GM18505 (cell line): ENCODE data around the gene HOXC9.

Experiments used
- ATAC-seq: cut with Tn5 transposase; IDR thresholded peaks from one replicate; pipeline ENCODE4 v1.9.1; 2021; ENCODE audit not compliant: unreplicated experiment
- POLR2A ChIP-seq: IDR thresholded peaks from 4 replicates; pipeline ENCODE4 v1.6.1; 2011; ENCODE audit warnings: borderline replicate concordance; ENCODE audit not compliant: insufficient read depth, insufficient read length; ENCODE audit errors: extremely low read depth

Gene HOXC9

GRCh38 chr12:54011665-54012532 lies 11.9 kb downstream of the HOXC9 start:
- no peak for TF ChIP-seq POLR2A
- no peak for ATAC-seq

DNA sequence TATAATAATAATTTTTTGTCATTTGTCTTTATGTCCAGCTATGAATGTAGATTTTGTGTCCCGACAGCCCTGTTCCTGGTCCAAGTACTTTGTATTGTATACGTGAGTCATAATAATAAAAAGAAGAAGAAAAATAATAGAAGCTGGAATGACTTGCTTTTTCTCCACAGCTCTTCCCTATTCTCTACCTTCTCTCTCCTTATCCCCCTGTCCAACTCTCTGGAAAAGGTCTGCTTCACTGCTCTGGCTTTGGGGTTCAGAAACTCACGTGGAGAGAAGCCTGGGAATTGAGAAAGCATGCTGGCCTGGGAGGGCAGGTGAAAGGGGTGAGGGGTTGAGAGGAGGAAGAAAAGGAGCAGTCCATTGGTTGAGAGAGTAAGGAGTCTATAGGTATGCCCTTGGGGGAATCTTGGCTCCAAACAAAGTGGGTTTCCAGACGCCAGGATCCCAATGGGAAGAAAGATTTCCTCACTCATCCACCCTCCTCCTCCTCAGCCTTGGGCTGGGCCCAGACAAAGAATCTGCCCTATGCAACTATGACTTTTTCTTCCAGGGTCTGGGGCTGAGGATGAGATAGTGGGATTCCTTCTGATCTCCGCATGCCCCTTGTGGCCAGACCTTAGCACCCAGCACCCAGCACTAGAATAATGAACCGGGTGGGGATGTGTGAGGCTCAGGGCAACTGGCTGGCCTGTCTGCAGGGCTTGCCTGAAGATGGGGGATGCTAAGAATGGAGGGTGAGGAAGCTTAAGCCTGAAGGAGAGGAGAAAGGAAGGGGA lies 12.9 kb downstream of the HOXC9 start:
- no peak for ATAC-seq
- TF ChIP-seq POLR2A, result no peak

GRCh38 chr12:54014377-54015017 lies 14.5 kb downstream of the HOXC9 start:
- no peak for TF ChIP-seq POLR2A
- no peak for ATAC-seq

DNA sequence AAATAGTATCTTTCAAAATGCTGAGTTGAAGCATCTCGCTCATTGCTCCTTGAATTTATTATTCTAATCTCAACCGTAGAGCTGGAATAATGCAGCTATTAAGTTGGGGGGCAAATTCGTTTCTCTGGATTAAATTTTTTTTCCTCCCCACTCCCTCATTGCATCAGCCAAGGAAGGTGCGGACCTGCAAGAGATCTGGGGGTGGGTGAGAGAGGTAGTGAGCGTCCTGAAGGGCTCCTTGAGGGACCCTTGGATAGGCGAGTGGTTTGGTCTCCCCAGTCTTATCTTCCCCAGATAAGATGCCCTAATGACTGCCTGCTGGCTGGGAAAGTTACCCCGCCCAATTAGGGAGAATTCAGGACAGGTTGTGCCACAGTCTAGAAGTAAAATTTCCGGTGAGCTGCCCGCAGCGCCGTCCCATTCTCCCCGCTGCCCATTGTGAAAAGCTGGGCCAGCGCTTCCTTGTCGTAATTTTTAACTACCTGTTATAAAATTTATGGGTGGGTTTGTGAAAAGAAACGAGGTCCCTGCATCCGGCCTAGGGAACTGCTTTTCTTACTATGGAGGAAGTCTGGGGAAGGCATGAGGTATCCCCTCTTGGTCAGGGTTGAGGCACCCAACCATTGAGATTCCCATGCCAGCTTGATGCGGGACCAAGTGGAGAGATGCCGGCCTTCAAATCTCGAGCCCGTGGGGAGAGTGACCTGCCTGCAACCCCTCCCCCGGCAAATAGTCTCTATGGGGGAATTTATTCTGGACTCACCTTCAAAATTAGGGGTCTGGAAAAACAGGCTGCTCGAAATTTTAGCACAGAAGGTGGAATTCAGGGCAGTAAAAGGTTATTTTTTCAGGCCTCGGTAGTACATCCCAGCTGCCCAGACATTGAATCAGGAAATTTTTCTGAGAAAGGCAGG lies 15.3 kb downstream of the HOXC9 start:
- no peak for TF ChIP-seq POLR2A
- no peak for ATAC-seq

GRCh38 chr12:54016051-54016450 lies 16.1 kb downstream of the HOXC9 start:
- TF ChIP-seq POLR2A, result no peak
- no peak for ATAC-seq

DNA sequence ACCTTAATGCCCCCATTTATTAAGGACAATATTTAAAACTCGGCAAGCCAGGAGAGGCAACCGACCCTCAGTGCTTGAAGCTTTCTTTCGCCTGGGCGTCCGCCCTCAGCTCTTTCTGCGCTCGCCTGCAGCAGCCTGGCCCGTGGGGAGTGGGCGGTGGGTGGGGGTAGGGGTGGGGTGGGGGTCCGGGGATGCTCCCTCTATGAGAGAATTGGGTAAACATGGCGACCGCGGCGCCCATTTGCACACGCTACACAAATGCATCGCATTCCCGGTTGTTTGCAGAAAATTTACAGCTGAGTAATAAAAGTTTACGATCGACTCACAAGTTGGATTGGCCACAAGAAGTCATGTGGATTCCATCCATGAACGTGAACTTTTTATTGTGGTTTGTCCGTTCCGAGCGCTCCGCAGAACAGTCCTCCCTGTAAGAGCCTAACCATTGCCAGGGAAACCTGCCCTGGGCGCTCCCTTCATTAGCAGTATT lies 16.6 kb downstream of the HOXC9 start:
- ATAC-seq, result no peak
- no peak for TF ChIP-seq POLR2A

- no peak for TF ChIP-seq POLR2A
- peak; percentile 16 for ATAC-seq
Measured at GRCh38 chr12:54017027-54017788, 17.2 kb downstream of the HOXC9 start.

DNA sequence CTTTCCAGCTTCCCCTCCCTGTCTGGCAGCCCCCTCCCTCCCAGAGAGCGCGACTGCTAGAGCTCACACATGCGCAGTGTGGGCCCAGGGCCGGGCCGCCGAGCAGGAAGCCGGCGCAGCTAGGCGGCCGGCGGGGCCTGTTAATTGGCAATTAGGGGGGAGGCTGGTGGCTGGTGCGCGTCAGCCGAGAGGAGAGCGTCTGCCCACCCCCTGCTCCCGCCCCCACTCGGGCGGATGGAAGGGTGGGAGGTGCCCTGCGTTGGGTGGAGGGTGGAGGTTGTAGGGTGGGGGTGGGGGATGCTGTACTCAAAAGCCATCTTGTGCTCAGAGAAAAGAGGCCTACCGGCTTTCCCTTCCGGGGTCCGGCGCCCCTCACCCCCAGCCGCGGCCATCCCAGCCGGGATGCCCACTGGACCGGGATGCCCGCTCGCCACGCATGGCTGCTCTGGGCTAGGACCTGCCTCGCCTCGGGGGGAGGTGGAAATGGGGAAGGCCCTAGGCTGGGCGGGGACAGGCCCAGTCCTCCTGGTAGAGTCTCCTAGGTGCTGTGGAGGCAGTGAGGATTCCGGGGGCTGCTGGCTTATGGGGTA lies 18.0 kb downstream of the HOXC9 start:
- peak; percentile 83 for ATAC-seq
- TF ChIP-seq POLR2A, result peak; percentile 73

DNA sequence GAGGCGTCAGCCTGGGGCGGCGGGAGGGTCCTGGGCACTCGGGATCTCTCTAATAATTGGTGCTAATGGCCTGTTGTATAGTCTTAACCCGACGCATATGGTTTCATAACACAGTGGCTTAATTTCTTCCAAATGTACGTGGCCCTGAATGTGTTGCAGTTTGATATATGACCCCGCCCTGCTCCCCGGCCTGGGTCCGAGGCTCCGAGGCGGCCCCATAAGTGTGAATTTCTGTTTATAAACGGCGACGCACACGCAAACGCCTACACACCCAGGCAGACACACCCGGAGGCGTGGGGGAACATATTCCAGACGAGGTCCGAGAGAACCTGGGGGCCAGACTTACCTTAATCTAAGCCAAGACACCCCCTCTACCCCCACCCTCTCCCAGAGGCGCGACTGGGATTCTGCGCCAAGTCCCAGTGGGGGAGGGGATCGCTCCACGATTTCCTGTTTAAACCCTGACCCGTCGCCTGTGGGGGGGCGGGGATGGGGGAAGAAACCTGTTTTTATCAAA lies 18.6 kb downstream of the HOXC9 start:
- no peak for TF ChIP-seq POLR2A
- ATAC-seq, result no peak

- ATAC-seq, result no peak
- no peak for TF ChIP-seq POLR2A
Measured at GRCh38 chr12:54019091-54019811, 19.3 kb downstream of the HOXC9 start.
